Epithelial cell of proximal tubule (primary cell): Measurements from ENCODE around the gene TNRC18. TPM values are rescaled to one million over a fixed set of nuclear protein-coding genes. Genes with fewer than 3 reads are reported as not detected.
A peak's percentile ranks its signal among the peaks of the same experiment; 100 is the strongest.
"Not testable (repeated sequence)": the region's sequence is repeated elsewhere in the genome, so short reads cannot be mapped to it uniquely, and the experiment has no call there.

Source experiments
- DNase-seq: peaks from one replicate; pipeline ENCODE4 v3.0.0-alpha.2; 2011; ENCODE audit warnings: low read depth
- H3K4me3 ChIP-seq: 2 replicates; pipeline ENCODE4 v1.5.1; 2011; ENCODE audit warnings: low read depth, mild to moderate bottlenecking, low read length
- total RNA-seq: library from RNA; depleted of rRNA; stranded (reverse); fragments of >200 nt; gene quantifications from 2 replicates; pipeline ENCODE4 v1.2.3, GENCODE V29; 2015
- TF ChIP-seq, protein P1 (sequence below): conservative IDR thresholded peaks from 2 replicates; pipeline ENCODE4 v1.5.1; 2012; ENCODE audit warnings: low read depth, mild to moderate bottlenecking, low read length

Gene TNRC18
- total RNA-seq, 1 donor from 2014 or later = 34.3 TPM

DNA sequence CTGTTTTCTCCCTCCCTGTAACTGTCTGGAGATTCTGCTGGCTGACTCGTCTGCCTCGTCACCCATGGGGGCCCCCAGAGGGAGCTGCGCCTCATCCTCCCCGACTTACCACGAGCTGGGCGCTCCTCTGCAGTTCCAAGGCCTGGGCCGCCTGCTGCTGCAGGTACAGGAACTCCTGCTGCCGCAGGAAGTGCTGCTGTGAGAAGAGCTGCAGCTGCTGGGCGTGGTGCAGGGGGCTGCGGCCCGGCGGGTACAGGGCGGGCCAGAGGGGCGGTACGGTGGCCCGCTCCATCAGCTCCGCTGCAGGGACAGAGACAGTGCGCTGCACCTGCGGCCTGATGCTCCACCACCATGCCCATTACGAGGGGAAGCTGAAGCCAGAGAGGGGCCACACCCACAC, 47.7 kb downstream of the TNRC18 start:
- TF ChIP-seq, protein P1, sequence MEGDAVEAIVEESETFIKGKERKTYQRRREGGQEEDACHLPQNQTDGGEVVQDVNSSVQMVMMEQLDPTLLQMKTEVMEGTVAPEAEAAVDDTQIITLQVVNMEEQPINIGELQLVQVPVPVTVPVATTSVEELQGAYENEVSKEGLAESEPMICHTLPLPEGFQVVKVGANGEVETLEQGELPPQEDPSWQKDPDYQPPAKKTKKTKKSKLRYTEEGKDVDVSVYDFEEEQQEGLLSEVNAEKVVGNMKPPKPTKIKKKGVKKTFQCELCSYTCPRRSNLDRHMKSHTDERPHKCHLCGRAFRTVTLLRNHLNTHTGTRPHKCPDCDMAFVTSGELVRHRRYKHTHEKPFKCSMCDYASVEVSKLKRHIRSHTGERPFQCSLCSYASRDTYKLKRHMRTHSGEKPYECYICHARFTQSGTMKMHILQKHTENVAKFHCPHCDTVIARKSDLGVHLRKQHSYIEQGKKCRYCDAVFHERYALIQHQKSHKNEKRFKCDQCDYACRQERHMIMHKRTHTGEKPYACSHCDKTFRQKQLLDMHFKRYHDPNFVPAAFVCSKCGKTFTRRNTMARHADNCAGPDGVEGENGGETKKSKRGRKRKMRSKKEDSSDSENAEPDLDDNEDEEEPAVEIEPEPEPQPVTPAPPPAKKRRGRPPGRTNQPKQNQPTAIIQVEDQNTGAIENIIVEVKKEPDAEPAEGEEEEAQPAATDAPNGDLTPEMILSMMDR = no peak
- no peak for DNase-seq
- H3K4me3 ChIP-seq = no peak overlapping the region

DNA sequence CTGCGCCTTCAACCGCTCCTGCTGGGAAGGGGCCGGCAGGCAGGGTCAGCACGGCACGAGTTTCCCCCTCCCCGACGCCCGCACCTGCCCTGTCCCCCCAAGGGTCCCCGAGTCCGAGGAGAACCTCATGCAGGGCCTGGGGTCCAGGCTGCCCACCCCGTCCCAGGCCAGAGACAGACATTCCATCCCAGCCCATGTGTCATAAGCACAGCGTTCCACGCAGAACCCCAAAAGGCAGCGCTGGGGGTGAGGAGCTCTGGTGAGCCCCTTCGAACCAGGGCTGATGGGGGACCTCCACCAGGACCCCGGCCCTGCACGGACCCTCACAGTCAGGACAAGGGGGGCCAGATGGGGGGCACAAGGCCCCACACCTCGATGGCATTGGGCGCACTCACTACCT, 49.2 kb downstream of the TNRC18 start:
- DNase-seq = no peak
- H3K4me3 ChIP-seq = no peak overlapping the region
- TF ChIP-seq, protein P1 = no peak

DNA sequence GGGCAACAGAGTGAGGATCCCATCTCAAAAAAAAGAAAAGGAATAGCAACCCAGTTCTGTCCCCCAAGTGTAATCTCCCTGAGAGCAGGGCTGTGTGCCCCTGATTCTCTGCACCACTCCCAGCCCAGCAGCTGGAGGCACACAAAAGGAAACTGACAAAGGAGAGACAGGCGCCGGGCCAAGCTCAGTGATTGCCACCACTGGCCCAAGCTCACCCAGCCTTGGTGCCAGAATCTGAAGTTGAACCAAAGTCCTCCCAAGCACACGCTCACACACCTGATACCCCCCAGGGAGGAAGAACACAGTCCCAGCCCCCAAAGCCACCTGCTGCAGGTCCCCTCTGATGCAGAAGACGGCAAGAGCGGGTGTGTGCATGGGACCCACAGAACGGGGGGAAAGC, 50.3 kb downstream of the TNRC18 start:
- no peak overlapping the region for H3K4me3 ChIP-seq
- TF ChIP-seq, protein P1 = no peak
- DNase-seq = no peak

DNA sequence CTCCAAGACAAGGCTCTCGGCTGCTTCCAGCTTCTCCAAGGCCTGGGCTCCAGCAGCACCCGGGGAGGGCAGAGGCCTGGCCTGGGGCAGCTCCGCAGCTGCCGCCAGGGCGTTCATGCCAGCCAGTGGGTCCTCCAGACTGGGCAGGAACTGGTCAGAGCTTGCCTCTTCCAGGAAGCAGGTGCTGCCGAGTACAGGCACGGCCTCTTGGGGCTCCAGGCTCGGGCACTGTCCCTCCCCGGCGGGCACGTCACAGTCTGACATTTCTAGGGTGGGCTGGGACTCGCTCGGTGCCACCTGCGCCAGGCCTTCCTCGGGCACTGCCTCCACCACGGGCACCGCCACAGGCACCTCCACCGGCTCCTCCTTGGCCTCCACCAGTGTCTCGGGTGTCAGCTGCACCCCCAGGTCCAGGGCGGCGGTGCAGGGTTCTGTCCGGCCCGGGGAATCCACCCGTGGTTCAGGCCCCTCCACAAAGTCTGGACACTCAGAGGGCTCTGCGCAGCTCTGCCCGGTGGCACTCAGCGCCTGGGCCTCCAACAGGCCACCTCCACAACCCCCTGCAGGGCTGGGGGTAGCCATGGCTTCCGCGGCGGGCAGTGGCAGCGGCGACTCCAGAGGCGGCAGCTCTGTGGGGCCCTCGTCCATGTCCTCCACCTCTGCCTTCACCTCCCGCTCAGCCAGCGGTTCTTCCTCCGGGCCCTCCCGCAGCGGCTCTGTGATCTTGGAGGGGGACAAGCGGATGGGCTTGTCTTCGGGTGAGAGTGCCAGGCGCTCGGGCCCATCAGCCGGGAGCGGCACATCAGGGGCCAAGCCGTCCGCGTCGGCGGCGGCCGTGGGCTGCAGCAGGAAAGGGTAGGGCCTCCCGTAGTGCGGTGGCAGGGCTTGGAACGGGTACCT, 52.9 kb downstream of the TNRC18 start:
- no peak for DNase-seq
- TF ChIP-seq, protein P1 = no peak
- no peak overlapping the region for H3K4me3 ChIP-seq

DNA sequence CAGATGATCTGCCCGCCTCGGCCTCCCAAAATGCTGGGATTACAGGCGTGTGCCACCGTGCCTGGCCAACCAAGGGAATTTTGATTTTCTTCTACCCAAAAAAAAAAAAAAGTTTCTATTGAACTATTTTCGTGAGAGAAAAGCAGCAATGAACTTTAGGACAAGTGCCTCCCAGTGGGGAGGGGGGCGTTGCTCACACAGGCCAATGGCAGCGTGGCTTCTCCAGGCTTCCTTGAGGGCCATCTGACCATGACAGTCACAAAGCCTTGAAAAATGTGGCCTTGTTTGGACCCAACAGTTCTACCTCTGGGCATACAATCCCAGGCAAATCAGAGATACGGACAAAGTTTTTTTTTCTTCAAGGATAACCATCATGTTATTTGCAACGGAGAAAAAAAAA, 56.0 kb downstream of the TNRC18 start:
- TF ChIP-seq, protein P1 = no peak
- DNase-seq = no peak
- no peak overlapping the region for H3K4me3 ChIP-seq

DNA sequence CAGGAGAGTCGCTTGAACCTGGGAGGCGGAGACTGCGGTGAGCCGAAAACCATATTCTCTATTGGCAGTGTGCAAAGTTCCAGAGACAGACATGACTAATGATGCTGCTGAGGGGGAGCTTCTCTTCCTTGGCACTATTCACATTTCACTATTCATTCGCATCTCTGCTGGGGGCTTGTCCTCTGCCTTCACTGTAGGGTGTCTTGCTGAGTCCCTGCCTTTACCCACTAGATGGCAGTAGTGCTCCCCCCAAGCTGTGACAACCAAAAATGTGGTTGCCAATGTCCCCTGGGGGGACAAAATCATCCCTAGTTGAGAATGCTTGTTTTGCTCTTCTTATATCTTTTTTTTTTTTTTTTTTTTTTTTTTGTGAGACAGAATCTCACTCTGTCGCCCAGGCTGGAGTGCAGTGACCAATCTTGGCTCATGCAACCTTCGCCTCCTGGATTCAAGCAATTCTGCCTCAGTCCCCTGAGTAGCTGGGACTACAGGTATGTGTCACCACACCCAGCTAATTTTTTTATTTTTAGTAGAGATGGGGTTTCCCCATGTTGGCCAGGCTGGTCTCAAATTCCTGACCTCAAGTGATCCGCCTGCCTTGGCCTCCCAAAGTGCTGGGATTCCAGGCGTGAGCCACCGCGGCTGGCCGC, 57.5 kb downstream of the TNRC18 start:
- H3K4me3 ChIP-seq, DNase-seq: not testable (repeated sequence)
- TF ChIP-seq, protein P1 = peak; percentile 91
